GM21576 (cell line): Measurements from ENCODE around the gene RFWD3.
"Not testable (repeated sequence)": the region's sequence is repeated elsewhere in the genome, so short reads cannot be mapped to it uniquely, and the experiment has no call there.

Experiments used
- ATAC-seq: cut with Tn5 transposase; IDR thresholded peaks from one replicate; pipeline ENCODE4 v1.9.1; 2021; ENCODE audit warnings: mild to moderate bottlenecking, moderate library complexity; ENCODE audit not compliant: unreplicated experiment

Gene RFWD3

GRCh38 chr16:74666010-74666421, 661 bp downstream of the RFWD3 start:
- no peak for ATAC-seq

- no peak for ATAC-seq
Measured at GRCh38 chr16:74661064-74661463, 5.6 kb downstream of the RFWD3 start.

GRCh38 chr16:74660383-74660782, 6.3 kb downstream of the RFWD3 start:
- no peak for ATAC-seq

GRCh38 chr16:74659041-74659440, 7.6 kb downstream of the RFWD3 start:
- no peak for ATAC-seq

GRCh38 chr16:74657870-74658642, 8.6 kb downstream of the RFWD3 start:
- ATAC-seq, result no peak

GRCh38 chr16:74654536-74655050, 12.1 kb downstream of the RFWD3 start:
- ATAC-seq, result no peak

GRCh38 chr16:74652883-74653282, 13.8 kb downstream of the RFWD3 start:
- ATAC-seq, result not testable (repeated sequence)

- no peak for ATAC-seq
Measured at GRCh38 chr16:74652249-74652648, 14.4 kb downstream of the RFWD3 start.

GRCh38 chr16:74651841-74652240, 14.8 kb downstream of the RFWD3 start:
- no peak for ATAC-seq

GRCh38 chr16:74650966-74651567, 15.6 kb downstream of the RFWD3 start:
- no peak for ATAC-seq

GRCh38 chr16:74649839-74650504, 16.7 kb downstream of the RFWD3 start:
- no peak for ATAC-seq

- ATAC-seq, result no peak
Measured at GRCh38 chr16:74641969-74642368, 24.7 kb downstream of the RFWD3 start.

GRCh38 chr16:74637742-74638453, 28.8 kb downstream of the RFWD3 start:
- ATAC-seq, result no peak

GRCh38 chr16:74635303-74635702, 31.4 kb downstream of the RFWD3 start:
- no peak for ATAC-seq

- no peak for ATAC-seq
Measured at GRCh38 chr16:74633686-74634085, 33.0 kb downstream of the RFWD3 start.

- ATAC-seq, result no peak
Measured at GRCh38 chr16:74627506-74628220, 39.0 kb downstream of the RFWD3 start.

- ATAC-seq, result peak; percentile 48
Measured at GRCh38 chr16:74626741-74627416, 39.8 kb downstream of the RFWD3 start.

- no peak for ATAC-seq
Measured at GRCh38 chr16:74625500-74626350, 41.0 kb downstream of the RFWD3 start.

- no peak for ATAC-seq
Measured at GRCh38 chr16:74623839-74624235, 42.8 kb downstream of the RFWD3 start.
